CD14-positive monocyte (primary cell): Measurements from ENCODE around the gene CCDC154. TPM values are rescaled to one million over a fixed set of nuclear protein-coding genes. Genes with fewer than 3 reads are reported as not detected.

Experiments used
- DNase-seq, 3 donors: peaks; one replicate each; pipeline ENCODE4 v3.0.0-alpha.2; 2011 to 2022
- H2AFZ ChIP-seq: 2 replicates; pipeline ENCODE4 v1.6.0; 2012; ENCODE audit warnings: mild to moderate bottlenecking, low read depth, low read length, inconsistent platforms; ENCODE audit not compliant: insufficient read depth, poor library complexity, severe bottlenecking
- H3K27ac ChIP-seq, 2 donors: 1 replicate in 1 of 2; 2 replicates in 1 of 2; pipeline ENCODE4 v1.5.1; 2012 to 2013; ENCODE audit warnings: low read length in 2 of 2, control low read depth in 1 of 2, inconsistent platforms in 1 of 2, low read depth in 1 of 2, mild to moderate bottlenecking in 1 of 2
- H3K27me3 ChIP-seq, 2 donors: one replicate each; pipeline versions ENCODE4 v1.6.0 to v1.6.1; 2011 to 2013; ENCODE audit warnings: low read length in 2 of 2; ENCODE audit not compliant: control insufficient read depth in 2 of 2, insufficient read depth in 2 of 2
- H3K36me3 ChIP-seq, 2 donors: replicated peaks in 1 of 2; 1 replicate in 1 of 2; 2 replicates in 1 of 2; pipeline versions ENCODE4 v1.5.1 to v1.6.1; 2012 to 2013; ENCODE audit warnings: low read length in 2 of 2, control low read depth in 1 of 2, inconsistent platforms in 1 of 2, mild to moderate bottlenecking in 1 of 2; ENCODE audit not compliant: insufficient read depth in 2 of 2, control insufficient read depth in 1 of 2
- H3K4me1 ChIP-seq, 2 donors: 1 replicate in 1 of 2; 2 replicates in 1 of 2; pipeline versions ENCODE4 v1.5.1 to v1.6.1; 2012 to 2013; ENCODE audit warnings: low read length in 2 of 2, control low read depth in 1 of 2, inconsistent platforms in 1 of 2, mild to moderate bottlenecking in 1 of 2, moderate library complexity in 1 of 2; ENCODE audit not compliant: insufficient read depth in 2 of 2, control insufficient read depth in 1 of 2
- H3K4me2 ChIP-seq: replicated peaks from 2 replicates; pipeline ENCODE3; 2012; ENCODE audit warnings: low read length, moderate library complexity, mild to moderate bottlenecking; ENCODE audit not compliant: poor library complexity, severe bottlenecking; ENCODE audit errors: extremely low read depth
- H3K4me3 ChIP-seq, 3 experiments: fragments of 200-600 bp in 1 of 3; sonication (generic) in 1 of 3; replicated peaks in 1 of 3; 1 replicate in 2 of 3; 2 replicates in 1 of 3; pipeline ENCODE4 v1.5.1; 2011 to 2013; ENCODE audit warnings: low read length in 3 of 3, mild to moderate bottlenecking in 3 of 3, control low read depth in 2 of 3, low read depth in 2 of 3, inconsistent platforms in 1 of 3, moderate library complexity in 1 of 3
- H3K79me2 ChIP-seq: 2 replicates; pipeline ENCODE4 v1.6.0; 2012; ENCODE audit warnings: mild to moderate bottlenecking, control low read depth, inconsistent platforms, low read length, moderate library complexity; ENCODE audit not compliant: insufficient read depth
- H3K9ac ChIP-seq: 2 replicates; pipeline ENCODE4 v1.6.0; 2017; ENCODE audit warnings: low read length, mild to moderate bottlenecking; ENCODE audit not compliant: insufficient read depth, poor library complexity, severe bottlenecking
- H3K9me3 ChIP-seq, 2 donors: replicated peaks in 1 of 2; 1 replicate in 1 of 2; 2 replicates in 1 of 2; pipeline versions ENCODE4 v1.5.1 to v1.6.1; 2012 to 2013; ENCODE audit warnings: low read length in 2 of 2, control low read depth in 1 of 2; ENCODE audit not compliant: control insufficient read depth in 1 of 2, insufficient read depth in 1 of 2
- H4K20me1 ChIP-seq: 2 replicates; pipeline ENCODE4 v1.6.0; 2012; ENCODE audit warnings: mild to moderate bottlenecking, low read length, control low read depth, moderate library complexity; ENCODE audit not compliant: insufficient read depth
- H3K27ac Mint-ChIP-seq, 7 donors: one replicate each; pipeline ENCODE4 v1.8.0; 2020; ENCODE audit warnings: mild to moderate bottlenecking in 7 of 7, mixed read lengths in 7 of 7, moderate library complexity in 6 of 7, inconsistent platforms in 2 of 7
- H3K27me3 Mint-ChIP-seq, 3 donors: one replicate each; pipeline ENCODE4 v1.8.0; 2021 to 2022; ENCODE audit warnings: low read depth in 3 of 3, mild to moderate bottlenecking in 3 of 3, mixed read lengths in 3 of 3, moderate library complexity in 3 of 3, inconsistent platforms in 1 of 3
- H3K36me3 Mint-ChIP-seq, 2 donors: one replicate each; pipeline ENCODE4 v1.8.0; 2020; ENCODE audit warnings: mixed read lengths in 2 of 2, inconsistent platforms in 1 of 2, mild to moderate bottlenecking in 1 of 2
- H3K4me1 Mint-ChIP-seq: one replicate; pipeline ENCODE4 v1.8.0; 2020; ENCODE audit warnings: mild to moderate bottlenecking, mixed read lengths
- H3K4me3 Mint-ChIP-seq, 2 donors: one replicate each; pipeline ENCODE4 v1.8.0; 2020; ENCODE audit warnings: mild to moderate bottlenecking in 2 of 2, mixed read lengths in 2 of 2, moderate library complexity in 1 of 2
- H3K9me3 Mint-ChIP-seq, 7 donors: one replicate each; pipeline ENCODE4 v1.8.0; 2020 to 2022; ENCODE audit warnings: mixed read lengths in 7 of 7, mild to moderate bottlenecking in 6 of 7, moderate library complexity in 6 of 7, inconsistent platforms in 2 of 7
- CTCF ChIP-seq: fragments of 200-600 bp; IDR thresholded peaks from one replicate; pipeline ENCODE4 v1.8.0; 2022; ENCODE audit warnings: antibody characterized with exemption, mild to moderate bottlenecking
- WGBS: methylation state at CpG from one replicate; pipeline ENCODE4 v1.1.5; 2013; ENCODE audit warnings: missing lambda C conversion rate; ENCODE audit not compliant: insufficient coverage; 5-methylcytosine and 5-hydroxymethylcytosine counted together
- intact Hi-C, 2 donors: fragments of 100-400 bp; cut with micrococcal nuclease; formaldehyde crosslinking; loops; one replicate each; pipeline versions ENCODE4 v1.15.0 to v1.15.1; 2023
- polyA plus RNA-seq, 3 donors: library from polyadenylated mRNA; depleted of rRNA in 1 of 3; unstranded in 2 of 3; stranded (reverse) in 1 of 3; fragments of 300-500 nt in 2 of 3; fragments of >200 nt in 1 of 3; fragmentation: Illumina TruSeq in 2 of 3; gene quantifications; 1 replicate in 2 of 3; 2 replicates in 1 of 3; pipeline ENCODE4 v1.2.3, GENCODE V29; 2012 to 2021

The CCDC154 gene
- polyA plus RNA-seq, 3 donors = 5.9 TPM; not detected in 2

- H3K9me3 ChIP-seq = no peaks in the 10 kb centered on the region
- WGBS = 94% methylated on average over 11 of the region's 11 CpGs
These were observed 3.6 kb upstream of the CCDC154 start for GRCh38 chr16:1447965-1448364.

GRCh38 chr16:1446296-1447080 lies 2.1 kb upstream of the CCDC154 start:
- DNase-seq = no peak
- H3K27me3 ChIP-seq = no peaks in the 10 kb centered on the region
- H3K27me3 Mint-ChIP-seq = peaks cover 0 to 2% (median 0%) of the 10 kb centered on the region in 3 donors
- no peak overlapping the region for H3K4me2 ChIP-seq
- H3K27ac ChIP-seq = no peak overlapping the region
- H2AFZ ChIP-seq = no peak overlapping the region
- intact Hi-C loops = no loop called here
- no peaks in the 10 kb centered on the region for H3K9me3 ChIP-seq
- WGBS = 95% methylated on average over 36 of the region's 41 CpGs
- no peaks in the 10 kb centered on the region for H3K4me1 ChIP-seq
- H3K4me3 ChIP-seq = no peak overlapping the region
- no peak overlapping the region for H3K9ac ChIP-seq
- H3K79me2 ChIP-seq = no peaks in the 10 kb centered on the region
- peak overlapping the region in 1 of 7 donors; percentile 46 for H3K27ac Mint-ChIP-seq
- peaks cover 34 to 48% of the 10 kb centered on the region in 2 donors for H3K36me3 Mint-ChIP-seq
- H3K36me3 ChIP-seq = peaks cover 59 to 61% of the 10 kb centered on the region in 2 donors
- H4K20me1 ChIP-seq = peaks cover 32% of the 10 kb centered on the region
- no peaks in the 10 kb centered on the region for H3K4me1 Mint-ChIP-seq
- TF ChIP-seq CTCF = no peak
- H3K4me3 Mint-ChIP-seq = no peak overlapping the region
- H3K9me3 Mint-ChIP-seq = no peaks in the 10 kb centered on the region

More at GRCh38 chr16:1447965-1448364, 3.6 kb upstream of the CCDC154 start:
- Mint-ChIP-seq H3K9me3 (no peaks in the 10 kb centered on the region), H3K27ac (peak overlapping the region in 1 of 7 donors; percentile 37), H3K4me3 (no peak overlapping the region), H3K27me3 (peaks cover 0 to 1% (median 0%) of the 10 kb centered on the region in 3 donors), H3K36me3 (peaks cover 44 to 62% of the 10 kb centered on the region in 2 donors), H3K4me1 (no peaks in the 10 kb centered on the region)
- no peak overlapping the region for H3K27ac ChIP-seq
- no peak overlapping the region for H3K4me2 ChIP-seq
- no peak overlapping the region for H3K4me3 ChIP-seq
- no peak for TF ChIP-seq CTCF
- H3K9ac ChIP-seq = no peak overlapping the region
- H4K20me1 ChIP-seq = peaks cover 32% of the 10 kb centered on the region
- H3K27me3 ChIP-seq = no peaks in the 10 kb centered on the region
- no peak for DNase-seq
- no peaks in the 10 kb centered on the region for H3K4me1 ChIP-seq
- peaks cover 74% of the 10 kb centered on the region in 2 donors for H3K36me3 ChIP-seq
- intact Hi-C loops = no loop called here
- no peak overlapping the region for H2AFZ ChIP-seq
- no peaks in the 10 kb centered on the region for H3K79me2 ChIP-seq
